ENCODE measurements around the gene HSD17B11.

GRCh38 chr4:87430038-87430437 lies 39.0 kb upstream of the HSD17B11 start:
- TF ChIP-seq POLR2A (IDR thresholded peaks at IDR 0.05) (no peak), CTCF (IDR thresholded peaks at IDR 0.05) (no peak)
